Endothelial cell of hepatic sinusoid (primary cell): ENCODE results near the gene RNF130.

Source experiments
- in situ Hi-C: cut with HindIII; loops from 2 replicates; pipeline ENCODE4 v1.10.0; 2017; ENCODE audit warnings: low sequenced_read_pairs

The RNF130 gene

GRCh38 chr5:179930788-179931473 is 140.6 kb downstream of the RNF130 start:
- in situ Hi-C loops = no loop called here

DNA sequence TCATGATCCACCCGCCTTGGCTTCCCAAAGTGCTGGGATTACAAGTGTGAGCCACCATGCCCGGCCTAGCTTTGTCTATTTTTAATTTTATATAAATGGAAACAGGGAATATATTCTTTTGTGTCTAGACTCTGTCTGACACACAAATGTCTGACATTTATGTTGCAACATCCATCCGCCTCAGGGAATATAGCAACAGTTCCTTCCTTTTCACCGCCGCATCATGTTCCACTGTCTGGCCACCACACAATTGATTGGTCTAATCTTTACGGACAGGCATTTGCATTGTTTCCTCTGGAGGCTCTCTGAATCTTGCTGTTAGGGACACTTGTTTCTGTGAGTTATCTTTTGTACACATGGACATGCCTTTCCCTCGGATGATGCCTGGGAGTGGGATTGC is 143.7 kb downstream of the RNF130 start:
- in situ Hi-C loops = no loop called here

- in situ Hi-C loops = no loop called here
Observed at GRCh38 chr5:179926657-179927056, 144.9 kb downstream of the RNF130 start.

DNA sequence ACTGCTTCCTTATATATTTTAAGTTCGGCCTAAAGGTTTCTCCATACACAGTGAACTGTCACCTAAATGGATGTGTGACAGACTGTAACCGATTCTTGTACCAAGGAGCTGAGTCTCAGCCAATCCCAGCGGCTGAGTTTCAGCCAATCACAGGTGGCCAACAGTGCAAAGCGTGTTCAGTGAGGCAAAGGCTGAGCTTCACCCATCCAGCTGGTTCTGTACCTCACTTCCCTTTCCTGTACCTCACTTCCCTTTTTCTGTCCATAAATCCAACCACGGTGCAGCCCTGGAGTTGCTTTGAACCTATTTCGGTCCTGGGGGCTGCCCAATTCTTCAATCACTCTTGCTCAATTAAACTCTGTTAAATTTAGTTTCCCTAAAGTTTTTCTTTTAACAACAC is 148.1 kb downstream of the RNF130 start:
- in situ Hi-C loops = loop anchor here (5.0 to 25.0 kb wide), 3 partner anchors 96 to 164 kb away; no protein-coding TSS in a partner anchor

DNA sequence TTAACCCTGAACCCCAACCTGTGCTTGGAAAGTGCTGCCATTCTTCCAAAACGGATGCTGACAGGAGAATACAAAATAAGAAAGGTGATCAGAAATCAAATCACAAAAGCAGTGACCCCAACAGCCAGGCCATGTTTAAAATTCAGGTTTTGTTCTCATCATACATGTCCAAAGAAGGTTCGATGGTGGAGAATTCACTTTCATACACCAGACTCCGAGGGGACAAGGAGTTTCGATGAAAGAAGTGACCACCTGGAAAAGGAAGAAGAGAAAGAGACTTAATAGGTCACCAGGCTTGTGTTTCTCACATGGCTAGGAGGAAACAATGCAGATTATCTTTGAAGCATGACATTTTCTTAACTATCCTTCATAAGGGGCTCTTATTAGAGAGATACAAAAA is 151.4 kb downstream of the RNF130 start:
- in situ Hi-C loops = loop anchor here (5.0 to 25.0 kb wide), 3 partner anchors 93 to 167 kb away; no protein-coding TSS in a partner anchor

DNA sequence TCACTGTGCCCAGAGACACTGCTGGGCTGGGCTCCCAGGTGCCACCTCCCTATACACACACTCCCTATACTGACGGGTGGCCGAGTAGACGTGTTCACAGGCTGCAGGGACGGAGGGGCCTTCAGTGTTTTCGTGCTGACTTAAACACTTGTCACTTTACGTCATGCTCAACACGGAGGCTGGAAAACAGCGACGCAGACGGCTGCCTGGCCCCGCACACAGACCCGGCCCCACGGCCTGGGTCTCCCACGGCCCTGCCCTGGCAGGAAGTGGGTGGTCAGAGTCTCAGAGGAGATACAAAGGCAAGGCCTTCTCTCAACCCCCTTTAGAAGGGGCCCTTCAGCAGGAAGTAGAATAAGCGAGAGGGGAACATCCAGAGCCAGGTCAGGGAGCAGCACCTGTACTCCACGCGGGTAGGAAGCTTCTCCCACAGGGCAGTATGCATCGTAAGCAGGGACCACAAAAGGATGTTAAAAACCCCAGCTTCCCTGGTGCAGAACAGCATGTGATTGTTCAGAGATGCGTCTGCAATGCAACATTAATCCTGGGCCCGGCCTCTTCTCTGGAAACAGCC is 152.0 kb downstream of the RNF130 start:
- in situ Hi-C loops = loop anchor here (5.0 to 25.0 kb wide), 3 partner anchors 92 to 168 kb away; no protein-coding TSS in a partner anchor

GRCh38 chr5:179918742-179919486 is 152.6 kb downstream of the RNF130 start:
- in situ Hi-C loops = loop anchor here (25.0 kb wide), 1 partner anchor 168 kb away; no protein-coding TSS in a partner anchor

DNA sequence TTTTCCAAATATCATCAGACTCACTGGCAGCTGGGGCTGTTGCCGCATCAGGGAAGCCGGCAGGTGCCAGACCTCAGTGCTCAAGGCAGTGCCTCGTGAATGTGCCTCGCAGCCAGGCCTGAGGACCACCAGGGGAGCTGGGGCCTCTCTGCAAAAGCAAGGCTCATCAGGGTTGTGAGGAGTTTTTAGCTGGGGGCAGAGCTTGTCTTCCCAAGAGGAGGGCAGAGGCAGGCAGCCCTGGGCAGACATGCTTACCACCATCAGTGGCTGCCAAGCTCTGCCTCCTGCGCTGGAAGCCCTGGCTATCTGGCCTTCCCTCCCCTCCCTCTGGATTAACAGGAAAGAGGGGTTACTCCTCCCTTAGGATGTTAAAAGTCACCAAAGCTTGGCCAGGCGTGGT is 155.0 kb downstream of the RNF130 start:
- in situ Hi-C loops = loop anchor here (25.0 kb wide), 1 partner anchor 171 kb away; no protein-coding TSS in a partner anchor

DNA sequence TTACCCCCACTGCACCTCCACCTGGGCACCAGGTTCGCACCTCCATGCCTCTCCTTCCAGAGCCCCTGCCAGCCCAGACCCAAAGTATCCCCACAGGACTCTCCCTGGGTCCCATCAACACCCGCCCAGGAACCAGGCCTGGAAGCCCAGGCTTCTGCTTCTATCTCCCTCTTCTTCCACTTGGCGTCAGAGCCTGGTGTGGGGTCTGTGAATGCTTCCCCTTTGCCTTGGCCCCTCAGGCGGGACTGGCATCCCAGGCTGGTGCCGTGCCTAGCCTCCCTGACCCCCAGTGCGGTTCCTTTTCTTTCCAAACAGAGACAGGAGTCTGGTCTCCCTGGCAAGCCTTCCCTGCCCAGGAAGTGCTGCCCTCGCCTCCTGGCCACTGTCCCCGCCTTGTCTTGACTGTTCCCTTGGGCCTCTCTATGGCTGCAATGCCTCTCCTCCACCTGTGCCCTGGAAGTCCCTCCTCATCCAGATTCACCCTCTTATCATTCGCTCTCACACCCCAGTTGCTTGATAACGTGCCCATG is 156.1 kb downstream of the RNF130 start:
- in situ Hi-C loops = loop anchor here (25.0 kb wide), 1 partner anchor 172 kb away; no protein-coding TSS in a partner anchor

DNA sequence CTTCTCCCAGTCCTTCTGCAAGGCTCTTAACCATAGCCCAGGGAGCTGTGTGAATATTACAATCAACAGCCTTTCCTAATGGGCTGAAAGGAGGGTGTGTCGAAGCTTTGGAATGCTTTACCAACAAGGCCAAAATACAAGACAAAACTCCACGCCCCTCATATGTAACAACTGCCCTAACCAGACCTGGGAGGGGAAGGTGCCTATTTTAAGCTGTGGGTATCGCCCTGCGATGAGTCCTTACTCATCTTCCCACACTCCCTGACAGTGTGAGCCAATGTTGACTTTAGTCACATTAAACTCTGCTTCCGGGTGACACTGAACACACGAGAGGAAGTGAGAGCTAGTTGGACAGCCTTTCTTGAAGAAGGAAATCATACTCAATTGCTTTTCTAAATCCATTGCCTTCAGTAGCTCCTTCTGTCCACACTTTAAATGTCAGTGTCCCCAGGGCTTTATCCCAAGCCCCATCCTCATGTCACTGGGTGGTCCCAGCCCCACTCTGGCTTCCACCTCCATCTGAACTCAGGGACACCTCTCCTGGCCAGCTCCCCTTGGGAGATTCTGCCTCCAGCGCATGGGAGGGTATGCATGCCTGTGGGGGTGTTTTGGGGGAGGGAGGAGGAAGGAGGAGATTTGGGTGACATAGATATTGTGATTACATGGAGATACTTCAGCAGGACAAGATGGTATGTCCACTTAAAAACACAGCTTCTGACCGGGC is 157.4 kb downstream of the RNF130 start:
- in situ Hi-C loops = loop anchor here (25.0 kb wide), 1 partner anchor 173 kb away; no protein-coding TSS in a partner anchor

DNA sequence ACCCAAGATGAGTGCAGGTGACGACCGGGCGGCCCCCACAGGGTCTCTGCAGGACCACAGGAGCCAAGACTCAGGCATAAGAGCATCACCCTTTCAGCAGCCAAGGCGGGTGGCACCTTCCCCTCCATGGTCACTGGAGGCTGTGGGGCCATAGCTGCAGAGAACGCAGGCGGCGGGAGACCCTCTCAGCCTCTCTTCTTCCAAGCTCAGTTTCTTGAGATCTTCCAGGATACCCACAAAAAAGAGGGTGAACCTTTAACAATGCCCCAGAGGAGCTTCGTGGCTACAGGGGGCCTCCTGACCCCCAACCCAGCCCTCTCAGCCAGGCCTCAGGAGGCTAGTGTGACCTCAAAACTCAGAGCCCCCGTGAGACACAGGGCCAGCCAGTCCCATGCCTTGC is 158.1 kb downstream of the RNF130 start:
- in situ Hi-C loops = loop anchor here (25.0 kb wide), 1 partner anchor 174 kb away; no protein-coding TSS in a partner anchor

DNA sequence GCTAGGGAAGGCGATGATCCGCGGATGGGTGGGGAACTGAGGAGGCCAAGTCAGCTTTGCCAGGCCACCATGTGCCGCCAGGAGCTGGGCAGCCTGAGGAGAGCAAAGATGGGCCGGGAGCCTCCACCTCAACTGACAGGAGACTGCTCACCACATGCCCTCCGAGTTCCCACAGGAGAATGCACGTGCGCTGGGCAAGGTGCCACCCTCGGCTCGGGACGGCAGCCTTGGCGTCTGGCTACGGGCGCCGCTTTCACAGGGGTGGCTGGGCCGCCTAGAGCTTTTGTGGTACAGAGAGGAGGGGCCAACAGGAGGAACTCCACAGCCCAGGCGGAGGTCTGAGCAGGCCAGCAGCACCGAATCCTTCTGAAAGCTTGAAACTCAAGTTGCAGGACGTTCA is 158.6 kb downstream of the RNF130 start:
- in situ Hi-C loops = loop anchor here (25.0 kb wide), 1 partner anchor 174 kb away; no protein-coding TSS in a partner anchor

DNA sequence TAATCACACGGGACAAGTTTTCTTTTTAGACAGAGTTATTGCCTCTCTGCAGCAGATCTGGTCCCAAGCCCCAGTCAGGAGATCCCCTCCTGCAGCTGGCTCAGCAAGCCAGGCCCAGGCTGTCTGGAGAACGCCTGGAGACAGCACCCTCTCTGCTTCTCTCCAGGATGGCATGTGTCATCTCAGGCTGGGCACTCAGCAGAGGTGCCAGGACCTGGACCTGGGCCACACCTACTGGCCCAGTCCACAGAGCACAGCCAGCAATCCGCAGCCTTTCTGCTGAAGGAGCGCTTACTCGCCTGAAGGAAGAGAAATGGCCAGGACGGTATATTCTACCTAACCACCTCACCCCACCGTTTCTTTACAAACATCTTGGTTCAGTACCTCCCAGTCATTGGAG is 159.2 kb downstream of the RNF130 start:
- in situ Hi-C loops = loop anchor here (25.0 kb wide), 1 partner anchor 175 kb away; no protein-coding TSS in a partner anchor

GRCh38 chr5:179909224-179909623 is 162.3 kb downstream of the RNF130 start:
- in situ Hi-C loops = loop anchor here (25.0 kb wide), 1 partner anchor 178 kb away; no protein-coding TSS in a partner anchor

DNA sequence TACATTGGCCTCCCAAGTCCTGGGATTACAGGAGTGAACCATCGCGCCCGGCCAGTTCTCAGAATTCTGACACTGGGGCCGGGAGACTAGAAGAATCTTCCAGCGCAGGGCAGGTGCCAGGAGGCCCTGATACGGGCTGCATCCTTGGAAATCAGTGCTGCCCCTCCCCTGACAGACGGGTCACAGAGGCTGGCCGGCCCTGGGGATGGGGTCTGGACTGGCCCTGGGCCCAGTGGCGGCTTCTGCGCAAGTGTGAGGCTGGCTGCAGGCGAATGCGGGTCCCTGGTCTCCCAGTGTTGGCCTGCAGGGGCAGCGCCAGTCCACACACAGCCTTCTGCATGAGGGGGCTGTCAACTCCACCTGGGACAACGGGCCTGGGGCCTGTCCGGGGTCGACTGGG is 163.0 kb downstream of the RNF130 start:
- in situ Hi-C loops = loop anchor here (25.0 kb wide), 1 partner anchor 179 kb away; no protein-coding TSS in a partner anchor

GRCh38 chr5:179907556-179908324 is 163.8 kb downstream of the RNF130 start, which contains the start of gene TBC1D9B:
Gene TBC1D9B, minus strand, starts transcription at chr5:179907897. Its CDS starts 76 bp downstream, at chr5:179907821.
- in situ Hi-C loops = loop anchor here (25.0 kb wide), 1 partner anchor 180 kb away; no protein-coding TSS in a partner anchor

GRCh38 chr5:179906795-179907555 is 164.6 kb downstream of the RNF130 start:
- in situ Hi-C loops = loop anchor here (25.0 kb wide), 1 partner anchor 180 kb away; no protein-coding TSS in a partner anchor

DNA sequence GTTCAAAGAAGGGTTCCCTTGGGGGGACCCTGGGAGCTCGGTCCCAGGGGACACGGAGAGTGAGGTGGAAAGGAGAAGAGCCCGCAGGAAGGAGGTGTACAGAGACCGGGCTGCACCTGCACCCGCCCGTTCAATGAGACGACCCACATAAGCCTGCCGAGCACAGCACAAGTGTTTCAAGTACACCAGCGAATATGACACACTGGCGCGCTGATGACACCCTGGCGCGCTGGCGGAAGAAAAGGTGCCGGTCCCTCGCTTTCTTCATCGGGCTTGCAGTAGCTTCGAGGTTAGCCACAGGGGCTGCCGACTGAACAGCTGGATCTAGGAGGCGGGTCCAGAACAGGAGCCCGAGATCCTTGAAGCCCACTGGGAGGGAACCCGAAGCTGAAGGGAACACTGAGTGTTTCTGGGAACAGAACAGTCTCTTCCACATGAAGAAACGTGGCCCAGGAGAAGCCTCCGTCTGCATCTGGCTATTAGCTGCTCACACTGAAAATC is 165.2 kb downstream of the RNF130 start:
- in situ Hi-C loops = loop anchor here (25.0 kb wide), 1 partner anchor 181 kb away; no protein-coding TSS in a partner anchor
